ENCODE data around the gene PACSIN2.

Gene PACSIN2

DNA sequence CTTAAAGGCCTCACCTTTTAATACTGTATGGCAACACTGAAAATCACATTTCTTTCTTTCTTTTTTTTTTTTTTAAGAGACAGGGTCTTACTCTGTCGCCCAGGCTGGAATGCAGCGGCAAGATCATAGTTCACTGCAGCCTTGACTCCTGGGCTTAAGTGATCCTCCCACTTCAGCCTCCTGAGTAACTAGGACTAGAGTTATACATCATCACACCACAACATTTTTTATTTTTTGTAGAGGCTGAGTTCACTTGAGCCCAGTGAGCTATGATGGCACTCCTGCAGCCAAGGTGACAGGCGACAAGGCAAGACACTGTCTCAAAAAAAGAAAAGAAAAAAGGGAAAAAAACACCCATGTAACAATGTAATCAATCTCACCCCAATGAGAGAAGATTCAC lies 167.8 kb downstream of the PACSIN2 start:
- TF ChIP-seq, protein P1, sequence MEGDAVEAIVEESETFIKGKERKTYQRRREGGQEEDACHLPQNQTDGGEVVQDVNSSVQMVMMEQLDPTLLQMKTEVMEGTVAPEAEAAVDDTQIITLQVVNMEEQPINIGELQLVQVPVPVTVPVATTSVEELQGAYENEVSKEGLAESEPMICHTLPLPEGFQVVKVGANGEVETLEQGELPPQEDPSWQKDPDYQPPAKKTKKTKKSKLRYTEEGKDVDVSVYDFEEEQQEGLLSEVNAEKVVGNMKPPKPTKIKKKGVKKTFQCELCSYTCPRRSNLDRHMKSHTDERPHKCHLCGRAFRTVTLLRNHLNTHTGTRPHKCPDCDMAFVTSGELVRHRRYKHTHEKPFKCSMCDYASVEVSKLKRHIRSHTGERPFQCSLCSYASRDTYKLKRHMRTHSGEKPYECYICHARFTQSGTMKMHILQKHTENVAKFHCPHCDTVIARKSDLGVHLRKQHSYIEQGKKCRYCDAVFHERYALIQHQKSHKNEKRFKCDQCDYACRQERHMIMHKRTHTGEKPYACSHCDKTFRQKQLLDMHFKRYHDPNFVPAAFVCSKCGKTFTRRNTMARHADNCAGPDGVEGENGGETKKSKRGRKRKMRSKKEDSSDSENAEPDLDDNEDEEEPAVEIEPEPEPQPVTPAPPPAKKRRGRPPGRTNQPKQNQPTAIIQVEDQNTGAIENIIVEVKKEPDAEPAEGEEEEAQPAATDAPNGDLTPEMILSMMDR (IDR thresholded peaks at IDR 0.05; ENCODE audit: insufficient read depth, low read length, poor library complexity, severe bottlenecking), result no peak
- Histone ChIP-seq H3K27me3 (replicated peaks; ENCODE audit: control insufficient read depth, insufficient read depth, low read length) (no peaks in the 10 kb centered on the region), H3K36me3 (ENCODE audit: control insufficient read depth, insufficient read depth, low read length) (peaks cover 12% of the 10 kb centered on the region), H3K4me3 (replicated peaks; ENCODE audit: low read depth, low read length) (no peak overlapping the region)
- no peak for DNase-seq (ENCODE audit: extremely low read depth, insufficient read length)

DNA sequence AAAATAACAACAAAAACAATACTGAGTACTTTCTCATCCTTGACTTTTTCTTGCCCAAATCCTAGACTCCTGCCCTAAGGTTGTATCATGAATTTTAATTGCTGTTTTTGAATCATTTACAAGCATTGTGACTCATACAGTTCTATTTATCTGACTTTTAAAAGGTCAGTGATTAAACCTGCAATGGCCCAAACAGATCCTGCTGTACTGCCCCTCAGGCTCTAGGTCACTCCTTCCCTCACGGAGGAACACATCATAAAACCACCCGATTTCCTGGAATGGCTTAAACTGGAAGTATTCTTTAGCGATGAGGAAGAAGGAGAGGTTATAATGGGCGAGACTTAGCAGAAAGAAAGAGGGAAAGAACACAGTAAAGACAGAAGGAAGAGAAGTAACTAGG lies 170.2 kb downstream of the PACSIN2 start:
- Histone ChIP-seq H3K27me3 (replicated peaks; ENCODE audit: control insufficient read depth, insufficient read depth, low read length) (no peaks in the 10 kb centered on the region), H3K4me3 (replicated peaks; ENCODE audit: low read depth, low read length) (no peak overlapping the region), H3K36me3 (ENCODE audit: control insufficient read depth, insufficient read depth, low read length) (peaks cover 14% of the 10 kb centered on the region)
- TF ChIP-seq, protein P1 (IDR thresholded peaks at IDR 0.05; ENCODE audit: insufficient read depth, low read length, poor library complexity, severe bottlenecking), result no peak
- no peak for DNase-seq (ENCODE audit: extremely low read depth, insufficient read length)

DNA sequence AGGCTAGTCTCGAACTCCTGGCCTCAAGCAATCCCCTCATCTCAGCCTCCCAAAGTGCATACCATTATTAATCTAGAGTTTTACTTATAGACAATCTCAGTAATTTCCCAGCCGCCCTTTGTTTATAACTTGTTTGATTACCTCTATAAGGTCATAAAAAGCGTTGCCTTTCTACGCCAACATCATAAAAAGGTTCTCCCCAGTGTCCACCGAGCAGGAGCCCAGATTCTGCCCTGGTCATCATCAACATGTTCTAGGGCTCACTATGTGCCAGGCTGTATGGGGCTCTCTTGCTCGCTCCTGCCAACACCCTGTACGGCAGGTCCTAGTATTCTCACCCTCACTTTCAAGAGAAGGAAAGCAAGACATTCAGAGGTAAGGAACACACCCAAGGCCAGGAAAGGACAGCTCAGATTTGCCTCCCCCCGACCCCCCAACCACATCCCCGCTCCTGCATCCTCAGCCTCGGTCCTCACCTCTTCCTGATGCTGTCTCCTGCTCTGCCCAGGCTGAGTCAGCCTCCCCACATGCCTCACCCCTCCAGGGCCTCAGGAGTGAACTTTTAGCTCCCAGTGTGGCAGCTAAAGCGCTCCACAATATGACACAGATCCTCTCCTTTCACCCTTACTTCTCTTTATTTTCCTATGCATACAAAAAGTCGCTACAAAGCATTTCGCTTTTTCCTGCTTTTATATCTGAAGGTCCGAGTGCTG lies 172.1 kb downstream of the PACSIN2 start:
- Histone ChIP-seq H3K27me3 (replicated peaks; ENCODE audit: control insufficient read depth, insufficient read depth, low read length) (no peaks in the 10 kb centered on the region), H3K4me3 (replicated peaks; ENCODE audit: low read depth, low read length) (no peak overlapping the region), H3K36me3 (ENCODE audit: control insufficient read depth, insufficient read depth, low read length) (peaks cover 14% of the 10 kb centered on the region)
- TF ChIP-seq, protein P1 (IDR thresholded peaks at IDR 0.05; ENCODE audit: insufficient read depth, low read length, poor library complexity, severe bottlenecking), result no peak
- DNase-seq (ENCODE audit: extremely low read depth, insufficient read length), result no peak

- no peak for DNase-seq (ENCODE audit: extremely low read depth, insufficient read length)
- Histone ChIP-seq H3K27me3 (replicated peaks; ENCODE audit: control insufficient read depth, insufficient read depth, low read length) (no peaks in the 10 kb centered on the region), H3K4me3 (replicated peaks; ENCODE audit: low read depth, low read length) (no peak overlapping the region), H3K36me3 (ENCODE audit: control insufficient read depth, insufficient read depth, low read length) (peaks cover 14% of the 10 kb centered on the region)
- TF ChIP-seq, protein P1 (IDR thresholded peaks at IDR 0.05; ENCODE audit: insufficient read depth, low read length, poor library complexity, severe bottlenecking), result no peak
Observed at GRCh38 chr22:42841444-42841843, 173.5 kb downstream of the PACSIN2 start.

DNA sequence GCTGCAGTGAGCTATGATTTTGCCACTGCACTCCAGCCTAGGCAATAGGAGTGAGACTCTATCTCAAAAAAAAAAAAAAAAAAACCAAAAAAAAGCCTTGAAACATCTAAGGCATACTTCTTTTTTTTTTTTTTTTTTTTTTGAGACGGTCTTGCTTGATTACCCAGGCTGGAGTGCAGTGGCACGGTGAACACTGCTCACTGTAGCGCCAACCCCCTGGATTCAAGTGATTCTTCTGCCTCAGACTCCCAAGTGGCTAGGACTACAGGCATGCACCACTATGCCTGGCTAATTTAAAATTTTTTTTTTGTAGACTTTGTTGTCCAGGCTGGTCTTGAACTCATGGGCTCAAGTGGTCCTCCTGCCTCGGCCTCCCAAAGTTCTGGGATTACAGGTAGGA lies 177.4 kb downstream of the PACSIN2 start:
- H3K27me3 ChIP-seq (replicated peaks; ENCODE audit: control insufficient read depth, insufficient read depth, low read length), result no peaks in the 10 kb centered on the region
- TF ChIP-seq, protein P1 (IDR thresholded peaks at IDR 0.05; ENCODE audit: insufficient read depth, low read length, poor library complexity, severe bottlenecking), result no peak
- DNase-seq (ENCODE audit: extremely low read depth, insufficient read length), result no peak
- no peak overlapping the region for H3K4me3 ChIP-seq (replicated peaks; ENCODE audit: low read depth, low read length)
- H3K36me3 ChIP-seq (ENCODE audit: control insufficient read depth, insufficient read depth, low read length), result peaks cover 6% of the 10 kb centered on the region

DNA sequence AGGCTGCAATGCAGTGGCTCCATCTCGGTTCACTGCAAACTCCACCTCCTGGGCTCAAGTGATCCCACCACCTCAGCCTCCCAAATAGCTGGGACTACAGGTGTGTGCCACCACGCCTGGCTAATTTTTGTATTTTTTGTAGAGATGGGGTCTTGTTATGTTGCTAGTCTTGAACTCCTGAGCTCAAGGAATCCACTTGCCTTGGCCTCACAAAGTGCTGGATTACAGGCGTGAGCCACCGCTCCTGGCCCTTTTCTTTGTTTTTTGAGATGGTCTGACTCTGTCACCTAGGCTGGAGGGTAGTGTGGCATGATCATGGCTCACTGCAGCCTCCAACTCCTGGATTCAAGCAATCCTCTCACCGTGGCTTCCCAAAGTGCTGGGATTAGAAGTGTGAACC lies 178.9 kb downstream of the PACSIN2 start:
- DNase-seq (ENCODE audit: extremely low read depth, insufficient read length), result no peak
- H3K36me3 ChIP-seq (ENCODE audit: control insufficient read depth, insufficient read depth, low read length), result peaks cover 6% of the 10 kb centered on the region
- TF ChIP-seq, protein P1 (IDR thresholded peaks at IDR 0.05; ENCODE audit: insufficient read depth, low read length, poor library complexity, severe bottlenecking), result no peak
- H3K4me3 ChIP-seq (replicated peaks; ENCODE audit: low read depth, low read length), result no peak overlapping the region
- H3K27me3 ChIP-seq (replicated peaks; ENCODE audit: control insufficient read depth, insufficient read depth, low read length), result no peaks in the 10 kb centered on the region
